ENCODE data around the gene BAZ1A.

GRCh38 chr14:34780646-34781045 is 94.5 kb downstream of the BAZ1A start:
- no peak for TF ChIP-seq CTCF (IDR thresholded peaks at IDR 0.05)
- TF ChIP-seq POLR2A (IDR thresholded peaks at IDR 0.05) = no peak

Data from prostate gland (tissue), 2 donors.